Upper lobe of left lung (tissue), 4 donors: ENCODE data around the gene SLC35A3.

Experiments
- EP300 ChIP-seq, 4 donors: sonication (generic); formaldehyde crosslinking; IDR thresholded peaks; one replicate each; pipeline ENCODE4 v1.5.1; 2017; ENCODE audit warnings: antibody characterized with exemption in 4 of 4, control low read depth in 2 of 4
- POLR2A ChIP-seq, 4 donors: fragments of 450-650 bp; IDR thresholded peaks; one replicate each; pipeline ENCODE4 v1.5.1; 2016 to 2017; ENCODE audit warnings: antibody characterized with exemption in 4 of 4, mild to moderate bottlenecking in 2 of 4
- TF ChIP-seq, protein P1 (sequence below), 6 experiments: fragments of 450-650 bp in 4 of 6; fragments of 200-600 bp in 2 of 6; sonication (generic) in 2 of 6; IDR thresholded peaks; one replicate each; pipeline ENCODE4 v1.5.1; 2016 to 2019; ENCODE audit warnings: antibody characterized with exemption in 6 of 6

DNA sequence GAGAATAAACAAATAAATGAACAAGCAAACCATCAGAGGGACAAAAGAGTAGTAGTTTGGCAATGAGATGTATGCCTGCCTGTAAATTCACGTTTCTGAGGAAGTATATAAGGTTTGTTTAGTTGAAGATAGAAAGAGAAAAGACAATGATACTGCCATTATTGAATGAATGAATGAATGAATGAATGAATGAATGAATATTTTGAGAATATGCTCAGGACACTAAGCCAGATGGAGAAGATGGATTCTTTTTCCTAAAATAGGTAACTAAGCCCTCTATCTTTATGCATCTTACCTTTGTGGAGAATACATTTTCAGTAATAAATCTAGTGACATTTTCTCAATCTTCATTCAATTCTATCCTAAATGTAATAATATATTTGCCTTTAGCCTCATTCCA lies 49.4 kb downstream of the SLC35A3 start:
- TF ChIP-seq, protein P1, sequence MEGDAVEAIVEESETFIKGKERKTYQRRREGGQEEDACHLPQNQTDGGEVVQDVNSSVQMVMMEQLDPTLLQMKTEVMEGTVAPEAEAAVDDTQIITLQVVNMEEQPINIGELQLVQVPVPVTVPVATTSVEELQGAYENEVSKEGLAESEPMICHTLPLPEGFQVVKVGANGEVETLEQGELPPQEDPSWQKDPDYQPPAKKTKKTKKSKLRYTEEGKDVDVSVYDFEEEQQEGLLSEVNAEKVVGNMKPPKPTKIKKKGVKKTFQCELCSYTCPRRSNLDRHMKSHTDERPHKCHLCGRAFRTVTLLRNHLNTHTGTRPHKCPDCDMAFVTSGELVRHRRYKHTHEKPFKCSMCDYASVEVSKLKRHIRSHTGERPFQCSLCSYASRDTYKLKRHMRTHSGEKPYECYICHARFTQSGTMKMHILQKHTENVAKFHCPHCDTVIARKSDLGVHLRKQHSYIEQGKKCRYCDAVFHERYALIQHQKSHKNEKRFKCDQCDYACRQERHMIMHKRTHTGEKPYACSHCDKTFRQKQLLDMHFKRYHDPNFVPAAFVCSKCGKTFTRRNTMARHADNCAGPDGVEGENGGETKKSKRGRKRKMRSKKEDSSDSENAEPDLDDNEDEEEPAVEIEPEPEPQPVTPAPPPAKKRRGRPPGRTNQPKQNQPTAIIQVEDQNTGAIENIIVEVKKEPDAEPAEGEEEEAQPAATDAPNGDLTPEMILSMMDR (IDR thresholded peaks at IDR 0.05) = no peak
- no peak for TF ChIP-seq POLR2A (IDR thresholded peaks at IDR 0.05)
- TF ChIP-seq EP300 (IDR thresholded peaks at IDR 0.05) = no peak
